Measurements from ENCODE around the gene ZDHHC11. TPM values are rescaled to one million over a fixed set of nuclear protein-coding genes. Genes with fewer than 3 reads are reported as not detected.
"Not testable (repeated sequence)": the region's sequence is repeated elsewhere in the genome, so short reads cannot be mapped to it uniquely, and the experiment has no call there.

ZDHHC11 gene
- total RNA-seq, 1 donor from 2014 or later = 27.5 TPM

GRCh38 chr5:834013-834412, 16.8 kb downstream of the ZDHHC11 start:
- H3K27ac Mint-ChIP-seq; H3K36me3 Mint-ChIP-seq; H3K4me1 Mint-ChIP-seq (ENCODE audit: unreplicated experiment); H3K4me3 Mint-ChIP-seq; H3K9me3 Mint-ChIP-seq; DNase-seq (ENCODE audit: extremely low spot score, unreplicated experiment); H3K27me3 Mint-ChIP-seq: not testable (repeated sequence)

GRCh38 chr5:828194-828593, 22.6 kb downstream of the ZDHHC11 start:
- H3K27me3 Mint-ChIP-seq; H3K4me1 Mint-ChIP-seq (ENCODE audit: unreplicated experiment); H3K27ac Mint-ChIP-seq; H3K4me3 Mint-ChIP-seq; H3K36me3 Mint-ChIP-seq; DNase-seq (ENCODE audit: extremely low spot score, unreplicated experiment); H3K9me3 Mint-ChIP-seq: not testable (repeated sequence)

- not testable (repeated sequence) for H3K4me3 Mint-ChIP-seq; H3K27me3 Mint-ChIP-seq; DNase-seq (ENCODE audit: extremely low spot score, unreplicated experiment); H3K36me3 Mint-ChIP-seq; H3K4me1 Mint-ChIP-seq (ENCODE audit: unreplicated experiment); H3K27ac Mint-ChIP-seq; H3K9me3 Mint-ChIP-seq
Measured at GRCh38 chr5:825544-825943, 25.2 kb downstream of the ZDHHC11 start.

GRCh38 chr5:821504-821903, 29.3 kb downstream of the ZDHHC11 start:
- H3K27me3 Mint-ChIP-seq = no peaks in the 10 kb centered on the region

GRCh38 chr5:820245-820644, 30.5 kb downstream of the ZDHHC11 start:
- TF ChIP-seq CTCF (conservative IDR thresholded peaks at IDR 0.05) = no peak
- peaks cover 5% of the 10 kb centered on the region for H3K9me3 Mint-ChIP-seq
- H3K27me3 Mint-ChIP-seq = no peaks in the 10 kb centered on the region
- no peak overlapping the region for H3K27ac Mint-ChIP-seq
- no peak overlapping the region for H3K4me3 Mint-ChIP-seq
- H3K36me3 Mint-ChIP-seq = peaks cover 21% of the 10 kb centered on the region
- DNase-seq (ENCODE audit: extremely low spot score, unreplicated experiment) = no peak
- H3K4me1 Mint-ChIP-seq (ENCODE audit: unreplicated experiment) = peaks cover 5% of the 10 kb centered on the region

More at GRCh38 chr5:821504-821903, 29.3 kb downstream of the ZDHHC11 start:
- no peak for DNase-seq (ENCODE audit: extremely low spot score, unreplicated experiment)
- Mint-ChIP-seq H3K4me1 (ENCODE audit: unreplicated experiment) (peaks cover 5% of the 10 kb centered on the region), H3K4me3 (no peak overlapping the region), H3K9me3 (no peaks in the 10 kb centered on the region), H3K27ac (no peak overlapping the region), H3K36me3 (peaks cover 21% of the 10 kb centered on the region)
- TF ChIP-seq CTCF (conservative IDR thresholded peaks at IDR 0.05) = no peak

GRCh38 chr5:819078-819477, 31.7 kb downstream of the ZDHHC11 start:
- Mint-ChIP-seq H3K4me3 (no peak overlapping the region), H3K27ac (no peak overlapping the region), H3K27me3 (no peaks in the 10 kb centered on the region), H3K36me3 (peaks cover 21% of the 10 kb centered on the region), H3K9me3 (peaks cover 5% of the 10 kb centered on the region), H3K4me1 (ENCODE audit: unreplicated experiment) (peaks cover 5% of the 10 kb centered on the region)
- DNase-seq (ENCODE audit: extremely low spot score, unreplicated experiment) = no peak
- no peak for TF ChIP-seq CTCF (conservative IDR thresholded peaks at IDR 0.05)

GRCh38 chr5:816176-816575, 34.6 kb downstream of the ZDHHC11 start:
- no peaks in the 10 kb centered on the region for H3K27me3 Mint-ChIP-seq
- peaks cover 12% of the 10 kb centered on the region for H3K36me3 Mint-ChIP-seq
- TF ChIP-seq CTCF (conservative IDR thresholded peaks at IDR 0.05) = no peak
- H3K4me1 Mint-ChIP-seq (ENCODE audit: unreplicated experiment) = peaks cover 3% of the 10 kb centered on the region
- no peak overlapping the region for H3K27ac Mint-ChIP-seq
- peaks cover 5% of the 10 kb centered on the region for H3K9me3 Mint-ChIP-seq
- H3K4me3 Mint-ChIP-seq = no peak overlapping the region
- no peak for DNase-seq (ENCODE audit: extremely low spot score, unreplicated experiment)

Measured in type B pancreatic cell (in vitro differentiated cells).